ENCODE results near the gene GATAD2B. TPM values are rescaled to one million over a fixed set of nuclear protein-coding genes. Genes with fewer than 3 reads are reported as not detected.

GATAD2B gene
- total and polyA plus RNA-seq, 7 donors, result 1.8 to 37.4 (median 16.4) TPM

DNA sequence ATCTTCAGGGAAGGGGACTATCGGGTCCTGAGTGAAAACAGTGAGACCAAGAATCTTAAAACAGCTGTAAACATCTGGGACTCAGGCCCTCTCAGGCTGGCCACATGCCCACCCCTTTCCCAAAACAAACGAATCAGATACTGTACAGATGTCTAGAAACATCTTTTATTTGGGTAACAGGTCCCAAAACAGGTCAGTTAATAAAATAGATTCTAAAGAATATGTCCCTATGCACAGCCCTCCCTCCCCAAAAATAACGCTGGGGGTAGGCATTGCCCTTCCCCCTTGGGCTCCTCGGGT is 36.1 kb upstream of the GATAD2B start:
- no peaks in the 10 kb centered on the region for H3K27me3 ChIP-seq
- peak overlapping the region; percentile 93 to 98 (median 97) for H3K27ac ChIP-seq
- TF ChIP-seq, protein P1, sequence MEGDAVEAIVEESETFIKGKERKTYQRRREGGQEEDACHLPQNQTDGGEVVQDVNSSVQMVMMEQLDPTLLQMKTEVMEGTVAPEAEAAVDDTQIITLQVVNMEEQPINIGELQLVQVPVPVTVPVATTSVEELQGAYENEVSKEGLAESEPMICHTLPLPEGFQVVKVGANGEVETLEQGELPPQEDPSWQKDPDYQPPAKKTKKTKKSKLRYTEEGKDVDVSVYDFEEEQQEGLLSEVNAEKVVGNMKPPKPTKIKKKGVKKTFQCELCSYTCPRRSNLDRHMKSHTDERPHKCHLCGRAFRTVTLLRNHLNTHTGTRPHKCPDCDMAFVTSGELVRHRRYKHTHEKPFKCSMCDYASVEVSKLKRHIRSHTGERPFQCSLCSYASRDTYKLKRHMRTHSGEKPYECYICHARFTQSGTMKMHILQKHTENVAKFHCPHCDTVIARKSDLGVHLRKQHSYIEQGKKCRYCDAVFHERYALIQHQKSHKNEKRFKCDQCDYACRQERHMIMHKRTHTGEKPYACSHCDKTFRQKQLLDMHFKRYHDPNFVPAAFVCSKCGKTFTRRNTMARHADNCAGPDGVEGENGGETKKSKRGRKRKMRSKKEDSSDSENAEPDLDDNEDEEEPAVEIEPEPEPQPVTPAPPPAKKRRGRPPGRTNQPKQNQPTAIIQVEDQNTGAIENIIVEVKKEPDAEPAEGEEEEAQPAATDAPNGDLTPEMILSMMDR (IDR thresholded peaks at IDR 0.05), result no peak
- no peak for TF ChIP-seq POLR2AphosphoS5 (IDR thresholded peaks at IDR 0.05)
- no peak for TF ChIP-seq POLR2A (IDR thresholded peaks at IDR 0.05)
- no peak for TF ChIP-seq EP300 (IDR thresholded peaks at IDR 0.05)
- intact Hi-C loops (cut with DNase I), result loop anchor here (5.0 kb wide), 1 partner anchor 37 kb away; the partner anchor contains the start of gene GATAD2B
- peaks cover 0 to 59% (median 52%) of the 10 kb centered on the region in 4 donors for H3K4me1 ChIP-seq
- peaks cover 0 to 30% (median 7%) of the 10 kb centered on the region in 4 donors for H3K36me3 ChIP-seq
- WGBS, 2 donors, result 20 to 26% methylated on average over 4 of the region's 4 CpGs
- peak overlapping the region; percentile 77 to 98 (median 85) for H3K4me3 ChIP-seq
- no peaks in the 10 kb centered on the region for H3K9me3 ChIP-seq
- DNase-seq, result peak; percentile 84

DNA sequence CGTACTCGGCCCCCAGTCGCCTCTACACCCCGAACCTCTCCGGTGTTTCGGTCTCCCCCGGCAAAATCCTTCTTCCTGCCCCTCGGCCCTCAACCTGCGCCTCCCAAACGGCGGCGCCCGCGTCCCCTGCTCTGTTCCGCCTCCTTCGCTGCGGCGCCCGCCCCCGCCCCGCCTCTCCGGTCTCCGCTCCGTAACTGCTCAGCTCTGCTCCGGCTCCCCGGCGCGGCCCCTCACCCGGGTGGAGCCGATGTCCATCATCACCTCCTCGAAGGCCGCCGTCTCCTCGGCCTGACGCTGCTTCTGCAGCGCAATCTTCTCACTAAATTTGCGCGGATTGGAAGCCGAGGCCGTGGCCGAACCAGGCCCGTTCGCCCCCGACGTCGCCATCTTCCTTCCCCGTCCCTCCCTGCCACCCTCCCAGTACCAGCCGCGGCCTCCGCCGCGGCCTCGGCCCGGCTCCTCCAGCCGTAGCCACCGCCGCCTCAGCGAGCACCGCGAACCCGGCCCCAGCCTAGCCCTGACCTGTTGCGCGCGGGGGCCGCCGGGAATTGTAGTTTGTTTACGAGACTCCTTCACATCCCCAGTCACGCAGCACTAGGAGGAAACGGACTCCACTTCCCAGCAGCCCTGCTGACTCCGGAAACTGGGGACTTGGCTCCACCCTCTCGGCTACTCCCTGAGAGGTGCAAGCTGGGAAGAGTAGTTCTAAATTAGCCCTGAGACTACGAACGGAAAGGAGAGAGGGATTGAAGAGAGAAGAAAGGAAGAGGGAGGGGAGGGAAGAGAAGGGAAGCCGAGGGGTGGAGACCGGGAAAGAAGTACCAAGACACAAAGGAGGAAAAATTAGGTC is 35.6 kb upstream of the GATAD2B start, which contains the start of gene CRTC2:
Gene CRTC2, minus strand, starts transcription at position 502 of the 850 bp plus-strand sequence. Its CDS starts 115 bp downstream, at position 387.
- intact Hi-C loops (cut with DNase I), result loop anchor here (5.0 kb wide), 1 partner anchor 36 kb away; the partner anchor contains the start of gene GATAD2B
- DNase-seq, result peak; percentile 100
- TF ChIP-seq POLR2AphosphoS5 (IDR thresholded peaks at IDR 0.05), result peak; percentile 77 to 89 (median 85)
- TF ChIP-seq, protein P1 (IDR thresholded peaks at IDR 0.05), result no peak
- no peak for TF ChIP-seq EP300 (IDR thresholded peaks at IDR 0.05)
- TF ChIP-seq POLR2A (IDR thresholded peaks at IDR 0.05), result peak; percentile 66 to 79
- Histone ChIP-seq H3K27ac (peak within 1 kb of the TSS; percentile 93 to 98 (median 97)), H3K27me3 (no peaks in the 10 kb centered on the region), H3K4me1 (peaks cover 0 to 56% (median 51%) of the 10 kb centered on the region in 4 donors), H3K4me3 (peak within 1 kb of the TSS; percentile 77 to 98 (median 85)), H3K36me3 (peaks cover 2 to 35% (median 9%) of the 10 kb centered on the region in 4 donors), H3K9me3 (no peaks in the 10 kb centered on the region)
- 0 to 1% methylated on average over 74 to 75 of the region's 75 CpGs for WGBS, 2 donors

DNA sequence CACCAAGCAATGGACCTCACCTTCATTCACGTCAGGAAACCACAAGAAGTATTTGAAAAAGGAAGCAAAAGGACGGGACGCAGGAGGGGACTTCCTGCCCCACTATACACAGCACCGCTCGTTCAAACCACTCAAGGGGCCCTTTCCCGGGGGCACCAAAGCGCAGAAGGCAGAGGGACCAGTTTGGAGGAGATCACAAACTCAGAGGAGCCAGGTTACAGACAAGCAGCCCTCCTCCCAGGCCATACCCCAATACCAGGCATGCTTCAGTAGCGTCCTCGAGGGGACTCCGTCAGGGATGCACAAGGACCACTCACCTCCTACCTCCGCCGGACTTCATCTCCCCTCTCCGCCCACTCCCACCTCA is 35.0 kb upstream of the GATAD2B start:
- peaks cover 0 to 53% (median 49%) of the 10 kb centered on the region in 4 donors for H3K4me1 ChIP-seq
- intact Hi-C loops (cut with DNase I), result loop anchor here (5.0 kb wide), 1 partner anchor 35 kb away; the partner anchor contains the start of gene GATAD2B
- WGBS, 2 donors, result 0% methylated on average over 13 of the region's 13 CpGs

GRCh38 chr1:153956997-153957715 is 34.4 kb upstream of the GATAD2B start:
- no peak for DNase-seq
- intact Hi-C loops (cut with DNase I), result loop anchor here (5.0 kb wide), 1 partner anchor 35 kb away; the partner anchor contains the start of gene GATAD2B
- TF ChIP-seq POLR2AphosphoS5 (IDR thresholded peaks at IDR 0.05) (no peak), POLR2A (IDR thresholded peaks at IDR 0.05) (no peak), EP300 (IDR thresholded peaks at IDR 0.05) (no peak)
- TF ChIP-seq, protein P1 (IDR thresholded peaks at IDR 0.05), result no peak
- Histone ChIP-seq H3K27me3 (no peaks in the 10 kb centered on the region), H3K36me3 (peaks cover 12 to 47% (median 19%) of the 10 kb centered on the region in 4 donors), H3K27ac (peak overlapping the region; percentile 93 to 98 (median 97)), H3K9me3 (no peaks in the 10 kb centered on the region), H3K4me1 (peaks cover 0 to 48% (median 44%) of the 10 kb centered on the region in 4 donors), H3K4me3 (peak overlapping the region; percentile 77 to 98 (median 85))
- 25 to 37% methylated on average over 6 of the region's 6 CpGs for WGBS, 2 donors

More for the DNA sequence above, 35.0 kb upstream of the GATAD2B start:
- TF ChIP-seq POLR2A (IDR thresholded peaks at IDR 0.05) (no peak), POLR2AphosphoS5 (IDR thresholded peaks at IDR 0.05) (no peak)
- no peaks in the 10 kb centered on the region for H3K9me3 ChIP-seq
- no peak for DNase-seq
- H3K27ac ChIP-seq, result peak overlapping the region; percentile 93 to 98 (median 97)
- peaks cover 6 to 41% (median 13%) of the 10 kb centered on the region in 4 donors for H3K36me3 ChIP-seq
- H3K4me3 ChIP-seq, result peak overlapping the region; percentile 77 to 98 (median 85)
- H3K27me3 ChIP-seq, result no peaks in the 10 kb centered on the region
